Caco-2 (cell line): ENCODE data around the gene TMEM117. TPM values are rescaled to one million over a fixed set of nuclear protein-coding genes. Genes with fewer than 3 reads are reported as not detected.
"Not testable (repeated sequence)": the region's sequence is repeated elsewhere in the genome, so short reads cannot be mapped to it uniquely, and the experiment has no call there.

Source experiments
- BruUV-seq: library from RNA; stranded (reverse); fragments of 400-500 nt; replicated peaks from 2 replicates; lab custom pipeline; 2021; lab: Mats Ljungman, UMichigan
- CTCF ChIA-PET: fragments of 300-600 bp; sonication (Branson Sonifier 250); formaldehyde crosslinking; loops from one replicate; lab custom pipeline; 2022; ENCODE audit warnings: antibody characterized with exemption; lab: Charles Lee
- POLR2A ChIA-PET: fragments of 300-600 bp; sonication (Branson Sonifier 250); formaldehyde crosslinking; loops from one replicate; lab custom pipeline; 2022; ENCODE audit warnings: antibody characterized with exemption; lab: Charles Lee
- DNase-seq, 2 experiments: peaks; one replicate each; pipeline versions ENCODE4 v3.0.0 to v3.0.0-alpha.2; 2020 to 2022
- H3K27me3 ChIP-seq: replicated peaks from 2 replicates; pipeline ENCODE4 v1.6.0; 2011; ENCODE audit warnings: low read length; ENCODE audit not compliant: control insufficient read depth, insufficient read depth
- H3K36me3 ChIP-seq: 2 replicates; pipeline ENCODE4 v1.5.1; 2011; ENCODE audit warnings: low read length; ENCODE audit not compliant: control insufficient read depth, insufficient read depth
- H3K4me1 ChIP-seq: fragments of 250-450 bp; sonication (Bioruptor Pico); 2 replicates; pipeline ENCODE4 v1.5.1; 2020; ENCODE audit warnings: mild to moderate bottlenecking
- H3K4me3 ChIP-seq: 2 replicates; pipeline ENCODE4 v1.5.1; 2011; ENCODE audit warnings: low read depth, mild to moderate bottlenecking, control low read depth, low read length
- H3K9me3 ChIP-seq: fragments of 250-450 bp; sonication (Bioruptor Pico); 2 replicates; pipeline ENCODE4 v1.5.1; 2020; ENCODE audit warnings: mild to moderate bottlenecking, moderate library complexity
- H3K27ac Mint-ChIP-seq: one replicate; pipeline ENCODE4 v1.8.0; 2022; ENCODE audit warnings: mixed read lengths; ENCODE audit not compliant: unreplicated experiment
- H3K27me3 Mint-ChIP-seq: one replicate; pipeline ENCODE4 v1.8.0; 2022; ENCODE audit warnings: mixed read lengths; ENCODE audit not compliant: insufficient read depth, unreplicated experiment
- H3K36me3 Mint-ChIP-seq: one replicate; pipeline ENCODE4 v1.8.0; 2022; ENCODE audit warnings: mild to moderate bottlenecking, mixed read lengths; ENCODE audit not compliant: insufficient read depth, unreplicated experiment
- H3K4me1 Mint-ChIP-seq: one replicate; pipeline ENCODE4 v1.8.0; 2022; ENCODE audit warnings: low read depth, mixed read lengths; ENCODE audit not compliant: unreplicated experiment
- H3K4me3 Mint-ChIP-seq: one replicate; pipeline ENCODE4 v1.8.0; 2022; ENCODE audit warnings: mild to moderate bottlenecking, moderate library complexity, mixed read lengths; ENCODE audit not compliant: unreplicated experiment
- H3K9me3 Mint-ChIP-seq: one replicate; pipeline ENCODE4 v1.8.0; 2022; ENCODE audit warnings: mixed read lengths; ENCODE audit not compliant: unreplicated experiment
- CTCF ChIP-seq, 2 experiments: fragments of 200-600 bp in 1 of 2; IDR thresholded peaks; 1 replicate in 1 of 2; 2 replicates in 1 of 2; pipeline versions ENCODE4 v1.5.1 to v1.8.0; 2011 to 2022; ENCODE audit warnings: antibody characterized with exemption in 1 of 2, control low read depth in 1 of 2, inconsistent platforms in 1 of 2, low read depth in 1 of 2, low read length in 1 of 2, mild to moderate bottlenecking in 1 of 2, moderate library complexity in 1 of 2; ENCODE audit not compliant: insufficient read depth in 1 of 2, severe bottlenecking in 1 of 2, unreplicated experiment in 1 of 2
- intact Hi-C: fragments of 100-400 bp; cut with micrococcal nuclease; formaldehyde crosslinking; loops from one replicate; pipeline ENCODE4 v1.10.0; 2022; ENCODE audit not compliant: unreplicated experiment
- total RNA-seq: library from RNA; stranded (reverse); gene quantifications from 2 replicates; pipeline ENCODE4 v1.2.3, GENCODE V29; 2022

TMEM117 gene
- total RNA-seq, 1 experiment from 2014 or later = 34.1 TPM

DNA sequence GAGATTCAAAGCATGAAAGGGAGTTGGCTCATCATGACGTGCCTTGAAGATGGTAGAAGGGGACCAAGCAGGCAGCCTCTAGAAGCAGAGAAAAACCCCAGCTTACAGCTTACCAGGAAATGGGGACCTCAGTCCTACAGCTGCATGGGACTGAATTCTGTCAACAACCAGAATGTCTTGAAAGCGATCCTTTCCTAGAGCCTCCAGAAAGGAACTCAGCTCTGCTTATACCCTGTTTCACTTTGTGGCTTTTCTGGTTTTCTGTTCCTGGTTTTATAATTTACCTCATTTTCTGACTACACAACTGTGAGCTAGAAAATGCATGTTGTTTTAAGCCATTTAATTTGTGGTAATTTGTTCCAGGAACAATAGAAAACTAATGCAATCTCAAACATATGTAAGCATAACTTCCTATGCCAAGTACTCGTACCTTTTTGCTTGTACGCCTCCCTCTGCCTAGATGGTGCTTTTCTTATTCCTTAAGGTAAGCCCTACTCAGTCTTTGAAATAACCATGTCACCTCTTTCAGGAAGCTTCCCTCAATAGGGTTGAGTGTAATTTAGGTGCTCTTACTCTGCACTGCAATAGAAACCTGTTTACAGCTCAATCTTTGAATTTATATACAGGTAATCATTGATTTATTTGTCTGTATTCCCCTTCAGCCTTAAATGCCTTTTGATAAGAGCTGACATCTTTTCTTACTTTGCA is 348.8 kb downstream of the TMEM117 start:
- H3K27ac Mint-ChIP-seq = no peak overlapping the region
- no TSS peak for BruUV-seq
- Histone ChIP-seq H3K27me3 (no peaks in the 10 kb centered on the region), H3K4me3 (no peak overlapping the region), H3K9me3 (no peaks in the 10 kb centered on the region), H3K4me1 (peaks cover 5% of the 10 kb centered on the region; the same call in 1 of the 2 replicates), H3K36me3 (no peaks in the 10 kb centered on the region; the same call in 1 of the 2 replicates)
- intact Hi-C loops = no loop called here
- POLR2A ChIA-PET = no interaction called here
- peaks cover 8% of the 10 kb centered on the region for H3K4me1 Mint-ChIP-seq
- DNase-seq = no peak
- no peak overlapping the region for H3K4me3 Mint-ChIP-seq
- no peaks in the 10 kb centered on the region for H3K36me3 Mint-ChIP-seq
- no peaks in the 10 kb centered on the region for H3K27me3 Mint-ChIP-seq
- TF ChIP-seq CTCF (IDR thresholded peaks at IDR 0.05; ENCODE audit: insufficient read depth in 1 of 2, low read depth in 1 of 2, low read length in 1 of 2, severe bottlenecking in 1 of 2, unreplicated experiment in 1 of 2) = no peak
- CTCF ChIA-PET = no interaction called here
- H3K9me3 Mint-ChIP-seq = no peaks in the 10 kb centered on the region

GRCh38 chr12:44193281-44193680 is 357.4 kb downstream of the TMEM117 start:
- ChIA-PET POLR2A (no interaction called here), CTCF (interaction anchor here (0.6 kb wide), 1 partner anchor 200 kb away, joined by 3 read pairs; no protein-coding TSS in a partner anchor)
- TF ChIP-seq CTCF (IDR thresholded peaks at IDR 0.05; ENCODE audit: insufficient read depth in 1 of 2, low read depth in 1 of 2, low read length in 1 of 2, severe bottlenecking in 1 of 2, unreplicated experiment in 1 of 2) = no peak
- H3K27ac Mint-ChIP-seq = no peak overlapping the region
- H3K27me3 ChIP-seq = no peaks in the 10 kb centered on the region
- H3K9me3 ChIP-seq = no peaks in the 10 kb centered on the region
- no TSS peak for BruUV-seq
- H3K27me3 Mint-ChIP-seq = no peaks in the 10 kb centered on the region
- H3K4me3 ChIP-seq = no peak overlapping the region
- no peaks in the 10 kb centered on the region for H3K36me3 ChIP-seq
- H3K4me1 ChIP-seq = peaks cover 2% of the 10 kb centered on the region; the same call in 1 of the 2 replicates
- no peaks in the 10 kb centered on the region for H3K9me3 Mint-ChIP-seq
- no peak overlapping the region for H3K4me3 Mint-ChIP-seq
- intact Hi-C loops = no loop called here
- DNase-seq = no peak
- peaks cover under 1% of the 10 kb centered on the region for H3K4me1 Mint-ChIP-seq
- no peaks in the 10 kb centered on the region for H3K36me3 Mint-ChIP-seq

GRCh38 chr12:44195719-44196118 is 359.8 kb downstream of the TMEM117 start:
- CTCF ChIA-PET, H3K9me3 ChIP-seq, intact Hi-C loops, H3K4me1 ChIP-seq, H3K36me3 Mint-ChIP-seq, H3K4me1 Mint-ChIP-seq, H3K4me3 Mint-ChIP-seq, H3K9me3 Mint-ChIP-seq, H3K36me3 ChIP-seq, DNase-seq, H3K27me3 ChIP-seq, POLR2A ChIA-PET, H3K27ac Mint-ChIP-seq, BruUV-seq, H3K4me3 ChIP-seq, H3K27me3 Mint-ChIP-seq: not testable (repeated sequence)
